GM19397 (cell line): Measurements from ENCODE around the gene UBALD2.
"Not testable (repeated sequence)": the region's sequence is repeated elsewhere in the genome, so short reads cannot be mapped to it uniquely, and the experiment has no call there.

ENCODE experiments used
- ATAC-seq: cut with Tn5 transposase; IDR thresholded peaks from one replicate; pipeline ENCODE4 v1.9.1; 2021; ENCODE audit warnings: mild to moderate bottlenecking, moderate library complexity; ENCODE audit not compliant: unreplicated experiment

Gene UBALD2

GRCh38 chr17:76276461-76277299 is 11.5 kb downstream of the UBALD2 start:
- no peak for ATAC-seq

GRCh38 chr17:76277300-76278267 is 12.4 kb downstream of the UBALD2 start:
- ATAC-seq: no peak

- ATAC-seq: no peak
Observed at GRCh38 chr17:76278268-76278908, 13.2 kb downstream of the UBALD2 start.

GRCh38 chr17:76278952-76279741 is 14.0 kb downstream of the UBALD2 start:
- ATAC-seq: peak; percentile 51

- ATAC-seq: no peak
Observed at GRCh38 chr17:76279742-76280287, 14.7 kb downstream of the UBALD2 start.

GRCh38 chr17:76280650-76281049 is 15.5 kb downstream of the UBALD2 start:
- ATAC-seq: no peak

GRCh38 chr17:76281573-76282371 is 16.6 kb downstream of the UBALD2 start:
- ATAC-seq: no peak

- ATAC-seq: no peak
Observed at GRCh38 chr17:76292567-76292966, 27.4 kb downstream of the UBALD2 start.

GRCh38 chr17:76293106-76293505 is 28.0 kb downstream of the UBALD2 start:
- ATAC-seq: no peak

- ATAC-seq: no peak
Observed at GRCh38 chr17:76296186-76296585, 31.0 kb downstream of the UBALD2 start.

GRCh38 chr17:76296889-76297288 is 31.7 kb downstream of the UBALD2 start:
- no peak for ATAC-seq

GRCh38 chr17:76297436-76297835 is 32.3 kb downstream of the UBALD2 start:
- no peak for ATAC-seq

- no peak for ATAC-seq
Observed at GRCh38 chr17:76304226-76305134, 39.3 kb downstream of the UBALD2 start.

- ATAC-seq: not testable (repeated sequence)
Observed at GRCh38 chr17:76305135-76305454, 39.9 kb downstream of the UBALD2 start.

- no peak for ATAC-seq
Observed at GRCh38 chr17:76307299-76307965, 42.3 kb downstream of the UBALD2 start.

- no peak for ATAC-seq
Observed at GRCh38 chr17:76307966-76308338, 42.8 kb downstream of the UBALD2 start, which contains the start of gene QRICH2. TSS of gene QRICH2 (minus strand) at chr17:76308276. CDS start at chr17:76307998, 278 bp downstream.

- ATAC-seq: no peak
Observed at GRCh38 chr17:76309461-76309860, 44.3 kb downstream of the UBALD2 start.

- ATAC-seq: no peak
Observed at GRCh38 chr17:76312735-76313134, 47.6 kb downstream of the UBALD2 start.
